C4-2B (cell line): ENCODE results near the gene HRAS.

Experiments
- ZFX ChIP-seq: fragments of 450-650 bp; IDR thresholded peaks from 2 replicates; pipeline ENCODE4 v1.6.1; 2017
- TF ChIP-seq, protein P1 (sequence below): fragments of 450-650 bp; conservative IDR thresholded peaks from 2 replicates; pipeline ENCODE4 v1.5.1; 2017; ENCODE audit warnings: mild to moderate bottlenecking

- TF ChIP-seq, protein P1, sequence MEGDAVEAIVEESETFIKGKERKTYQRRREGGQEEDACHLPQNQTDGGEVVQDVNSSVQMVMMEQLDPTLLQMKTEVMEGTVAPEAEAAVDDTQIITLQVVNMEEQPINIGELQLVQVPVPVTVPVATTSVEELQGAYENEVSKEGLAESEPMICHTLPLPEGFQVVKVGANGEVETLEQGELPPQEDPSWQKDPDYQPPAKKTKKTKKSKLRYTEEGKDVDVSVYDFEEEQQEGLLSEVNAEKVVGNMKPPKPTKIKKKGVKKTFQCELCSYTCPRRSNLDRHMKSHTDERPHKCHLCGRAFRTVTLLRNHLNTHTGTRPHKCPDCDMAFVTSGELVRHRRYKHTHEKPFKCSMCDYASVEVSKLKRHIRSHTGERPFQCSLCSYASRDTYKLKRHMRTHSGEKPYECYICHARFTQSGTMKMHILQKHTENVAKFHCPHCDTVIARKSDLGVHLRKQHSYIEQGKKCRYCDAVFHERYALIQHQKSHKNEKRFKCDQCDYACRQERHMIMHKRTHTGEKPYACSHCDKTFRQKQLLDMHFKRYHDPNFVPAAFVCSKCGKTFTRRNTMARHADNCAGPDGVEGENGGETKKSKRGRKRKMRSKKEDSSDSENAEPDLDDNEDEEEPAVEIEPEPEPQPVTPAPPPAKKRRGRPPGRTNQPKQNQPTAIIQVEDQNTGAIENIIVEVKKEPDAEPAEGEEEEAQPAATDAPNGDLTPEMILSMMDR, result no peak
- TF ChIP-seq ZFX, result no peak
Measured at GRCh38 chr11:502288-503178, 32.8 kb downstream of the HRAS start.
